HAP-1 (cell line): ENCODE data around the gene NRSN2.
A peak's percentile ranks its signal among the peaks of the same experiment; 100 is the strongest.
"Not testable (repeated sequence)": the region's sequence is repeated elsewhere in the genome, so short reads cannot be mapped to it uniquely, and the experiment has no call there.

Source experiments
- DNase-seq, 2 experiments: peaks; one replicate each; pipeline ENCODE4 v3.0.0-alpha.2; 2016 to 2020; ENCODE audit warnings: low spot score in 2 of 2
- H3K27me3 ChIP-seq: fragments of 250-450 bp; sonication (Bioruptor Pico); 2 replicates; pipeline ENCODE4 v1.5.1; 2020; ENCODE audit warnings: low read depth, mild to moderate bottlenecking, moderate library complexity
- H3K36me3 ChIP-seq: fragments of 250-450 bp; sonication (Bioruptor Pico); replicated peaks from 2 replicates; pipeline ENCODE4 v1.5.1; 2020; ENCODE audit warnings: mild to moderate bottlenecking
- H3K4me1 ChIP-seq: fragments of 250-450 bp; sonication (Bioruptor Pico); 2 replicates; pipeline ENCODE4 v1.5.1; 2020; ENCODE audit warnings: mild to moderate bottlenecking
- H3K4me3 ChIP-seq: fragments of 250-450 bp; sonication (Bioruptor Pico); 2 replicates; pipeline ENCODE4 v1.5.1; 2020; ENCODE audit warnings: mild to moderate bottlenecking, moderate library complexity
- H3K9me3 ChIP-seq: fragments of 250-450 bp; sonication (Bioruptor Pico); 2 replicates; pipeline ENCODE4 v1.5.1; 2020; ENCODE audit warnings: mild to moderate bottlenecking, moderate library complexity
- in situ Hi-C: fragments of 300-500 bp; cut with MboI; formaldehyde crosslinking; loops from 3 replicates; pipeline ENCODE4 v1.14.3; 2020; ENCODE audit warnings: low sequenced_read_pairs, inconsistent platforms, mixed read lengths

Gene NRSN2

DNA sequence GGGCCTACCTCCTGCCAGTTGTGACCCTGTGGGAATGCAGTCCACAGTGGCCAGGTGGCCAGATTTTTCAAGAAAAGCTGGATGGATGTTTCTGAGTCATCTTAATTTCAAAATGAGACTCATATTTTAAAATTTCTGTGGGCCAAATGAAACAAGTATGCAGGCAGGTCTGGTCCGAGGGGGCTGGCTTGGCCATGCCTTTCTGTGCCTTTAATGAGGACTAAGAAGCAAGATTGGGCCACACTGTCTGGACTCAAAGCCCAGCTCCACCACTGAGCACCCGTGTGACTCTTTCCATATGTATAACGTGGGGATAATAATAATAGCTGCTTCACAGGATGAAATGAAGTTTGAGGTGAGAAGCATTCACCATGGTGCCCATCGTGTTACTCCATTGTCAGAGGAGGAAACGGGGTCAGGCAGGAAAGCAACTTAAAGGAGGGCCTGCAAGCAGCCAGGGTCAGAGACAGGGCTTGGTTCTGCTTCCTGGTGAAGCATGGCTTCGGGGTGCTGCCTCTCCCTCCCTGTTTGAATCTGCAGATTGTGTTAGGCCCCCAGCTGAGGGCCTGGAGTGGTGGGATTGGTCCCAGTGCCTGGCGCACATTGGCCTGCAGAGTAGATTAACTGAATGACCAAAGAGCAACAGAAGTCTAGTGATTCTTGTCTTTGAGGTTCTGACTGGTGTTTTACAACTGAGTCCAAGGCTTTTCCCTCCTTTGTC is 17.8 kb upstream of the NRSN2 start:
- in situ Hi-C loops, result no loop called here
- H3K4me3 ChIP-seq, result peak overlapping the region; percentile 70; the same call in 1 of the 2 replicates
- no peaks in the 10 kb centered on the region for H3K27me3 ChIP-seq
- H3K9me3 ChIP-seq, result no peaks in the 10 kb centered on the region
- DNase-seq, result no peak
- H3K4me1 ChIP-seq, result no peaks in the 10 kb centered on the region; the same call in 1 of the 2 replicates
- H3K36me3 ChIP-seq, result peaks cover 17% of the 10 kb centered on the region

DNA sequence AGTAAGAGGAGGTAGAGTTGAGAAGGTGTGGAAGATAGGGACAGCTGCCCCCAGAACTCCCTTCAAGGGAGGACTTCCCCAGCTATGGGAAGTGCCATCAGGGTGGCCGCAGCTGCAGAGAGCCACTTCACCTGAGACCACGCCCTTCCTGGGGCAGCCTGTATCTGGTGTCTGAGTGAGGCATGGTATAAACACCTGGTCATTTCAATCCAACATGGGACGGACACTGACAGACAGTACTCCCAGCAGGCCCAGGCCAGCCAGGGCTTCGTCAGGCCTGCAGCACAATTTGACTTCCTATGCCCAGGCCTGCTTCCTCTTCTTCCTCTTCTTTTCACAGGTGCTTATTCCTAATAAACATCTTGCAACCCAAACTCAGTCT is 17.1 kb upstream of the NRSN2 start:
- Histone ChIP-seq H3K4me3 (no peak overlapping the region), H3K36me3 (peaks cover 17% of the 10 kb centered on the region), H3K27me3 (no peaks in the 10 kb centered on the region), H3K9me3 (no peaks in the 10 kb centered on the region), H3K4me1 (no peaks in the 10 kb centered on the region; the same call in 1 of the 2 replicates)
- in situ Hi-C loops, result no loop called here
- no peak for DNase-seq

DNA sequence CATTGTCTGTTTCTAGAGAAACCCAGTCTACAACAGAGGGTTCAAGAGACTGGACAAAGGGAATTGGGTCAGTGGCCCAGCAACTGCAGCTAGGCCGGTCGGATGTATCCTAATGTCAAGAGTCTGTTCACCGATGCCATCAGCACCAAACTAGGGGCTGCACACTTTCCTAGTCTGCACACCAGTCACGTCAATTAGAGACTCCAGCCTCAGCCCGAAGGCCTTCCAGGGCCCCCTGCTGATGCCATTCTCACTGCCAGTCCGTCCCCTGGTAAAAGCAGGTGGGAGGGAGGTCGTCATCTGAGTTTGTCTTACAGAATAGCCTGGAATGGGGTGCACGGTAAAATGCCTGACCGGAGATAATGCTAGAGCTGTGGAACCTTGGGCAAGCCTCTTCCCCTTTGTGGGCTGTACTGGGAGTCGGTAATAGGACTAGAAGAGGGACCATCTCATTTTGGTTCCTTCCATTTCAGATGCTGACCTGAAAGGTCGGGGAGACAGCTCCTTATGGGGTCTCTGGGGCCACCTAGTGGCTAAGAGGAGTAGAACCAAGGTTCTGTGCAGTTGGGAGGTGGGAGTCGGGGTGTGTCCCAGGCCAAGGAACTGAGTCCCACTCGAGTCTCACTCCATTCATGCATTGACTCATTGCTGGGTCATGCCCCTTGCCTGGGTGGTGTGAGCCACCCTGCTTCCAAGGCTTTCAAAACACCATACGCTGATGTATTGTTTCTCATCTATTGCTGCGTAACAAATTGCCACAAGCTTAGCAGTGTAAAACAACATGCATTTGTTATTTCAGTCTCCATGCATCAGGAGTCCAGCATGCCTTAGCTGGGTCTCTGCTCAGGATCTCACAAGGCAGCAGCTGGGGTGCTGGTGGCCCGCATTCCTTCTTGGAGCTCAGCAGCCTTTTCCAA is 16.4 kb upstream of the NRSN2 start:
- Histone ChIP-seq H3K4me3 (no peak overlapping the region), H3K36me3 (peaks cover 17% of the 10 kb centered on the region), H3K4me1 (no peaks in the 10 kb centered on the region; the same call in 1 of the 2 replicates), H3K9me3 (no peaks in the 10 kb centered on the region), H3K27me3 (no peaks in the 10 kb centered on the region)
- in situ Hi-C loops, result no loop called here
- DNase-seq, result peak; percentile 75 to 81

DNA sequence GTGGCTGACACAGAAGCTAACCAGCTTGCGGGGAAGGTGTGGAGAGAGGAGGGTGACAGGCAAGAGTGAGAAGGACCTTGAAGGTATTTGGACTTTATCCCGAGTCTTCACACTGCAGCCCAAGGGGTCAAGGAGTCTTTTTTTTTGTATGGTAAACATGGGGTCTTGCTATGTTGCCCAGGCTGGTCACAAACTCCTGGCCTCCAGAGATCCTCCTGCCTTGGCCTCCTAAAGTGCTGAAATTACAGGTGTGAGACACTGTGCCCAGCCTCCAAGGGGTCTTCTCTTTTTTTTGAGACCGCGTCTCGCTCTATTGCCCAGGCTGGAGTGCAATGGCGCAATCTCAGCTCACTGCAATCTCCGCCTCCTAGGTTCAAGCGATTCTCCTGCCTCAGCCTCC is 12.3 kb upstream of the NRSN2 start:
- H3K4me1 ChIP-seq, result no peaks in the 10 kb centered on the region
- H3K4me3 ChIP-seq, result no peak overlapping the region
- H3K27me3 ChIP-seq, result no peaks in the 10 kb centered on the region
- H3K36me3 ChIP-seq, result peaks cover 8% of the 10 kb centered on the region
- no peak for DNase-seq
- no peaks in the 10 kb centered on the region for H3K9me3 ChIP-seq
- in situ Hi-C loops, result no loop called here

DNA sequence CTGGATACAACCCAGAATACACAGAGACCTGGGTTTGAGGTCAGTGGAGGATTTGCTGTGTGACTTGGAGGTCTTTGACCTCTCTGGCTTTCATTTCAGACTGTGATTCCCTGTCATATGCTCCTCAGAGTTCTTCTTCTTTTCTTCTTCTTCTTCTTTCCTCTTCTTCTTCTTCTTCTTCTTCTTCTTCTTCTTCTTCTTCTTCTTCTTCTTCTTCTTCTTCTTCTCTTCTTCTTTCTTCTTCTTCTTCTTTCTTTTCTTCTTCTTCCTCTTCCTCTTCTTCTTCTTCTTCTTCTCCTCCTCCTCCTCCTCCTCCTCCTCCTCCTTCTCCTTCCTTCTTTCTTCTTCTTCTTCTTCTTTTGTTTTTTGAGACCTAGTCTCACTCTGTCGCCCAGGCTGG is 10.9 kb upstream of the NRSN2 start:
- H3K9me3 ChIP-seq, H3K4me3 ChIP-seq, DNase-seq, H3K36me3 ChIP-seq, H3K27me3 ChIP-seq, H3K4me1 ChIP-seq, in situ Hi-C loops: not testable (repeated sequence)

DNA sequence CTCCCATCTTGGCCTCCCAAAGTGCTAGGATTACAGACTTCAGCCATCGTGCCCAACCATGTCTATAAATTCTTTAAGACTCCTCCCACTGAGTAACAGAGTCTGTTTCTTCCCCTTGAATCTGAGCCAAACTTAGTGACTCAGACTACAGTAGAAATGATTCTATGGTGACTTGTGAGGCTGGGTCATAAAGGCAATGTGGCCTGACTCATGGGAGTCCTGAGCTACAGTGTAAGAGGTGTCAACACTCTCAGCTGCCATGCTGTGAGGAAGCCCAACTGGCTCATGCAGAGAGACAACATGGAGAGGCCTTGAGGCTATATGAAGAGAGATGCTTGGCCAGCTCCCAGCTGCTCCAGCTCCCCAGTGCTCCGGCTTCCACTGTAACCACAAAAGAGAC is 5.2 kb upstream of the NRSN2 start:
- DNase-seq, result no peak
- Histone ChIP-seq H3K27me3 (no peaks in the 10 kb centered on the region), H3K36me3 (peaks cover 9% of the 10 kb centered on the region), H3K4me1 (peaks cover 4% of the 10 kb centered on the region), H3K4me3 (no peak overlapping the region), H3K9me3 (no peaks in the 10 kb centered on the region)
- in situ Hi-C loops, result no loop called here

DNA sequence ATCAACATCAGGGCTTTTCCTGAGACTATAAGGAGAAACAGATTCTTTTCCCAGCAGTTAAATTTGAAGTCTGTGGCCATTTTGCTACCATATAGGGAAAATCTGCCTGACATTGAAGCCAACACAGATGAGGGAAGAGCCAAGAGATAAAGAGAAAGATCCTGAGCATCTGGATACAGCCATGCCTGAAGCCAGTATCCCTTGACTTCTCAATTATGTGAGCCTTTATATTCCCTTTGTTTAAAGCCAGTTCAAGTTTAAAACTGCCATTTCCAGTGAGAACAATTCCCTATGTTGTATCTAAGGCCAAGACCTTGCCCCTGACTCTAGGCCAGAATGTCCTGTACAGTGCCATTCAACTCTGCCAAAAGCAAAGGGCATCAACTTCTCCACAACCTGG is 3.8 kb upstream of the NRSN2 start:
- no peak overlapping the region for H3K4me3 ChIP-seq
- in situ Hi-C loops, result no loop called here
- no peaks in the 10 kb centered on the region for H3K27me3 ChIP-seq
- peaks cover 4% of the 10 kb centered on the region for H3K4me1 ChIP-seq
- peaks cover 9% of the 10 kb centered on the region for H3K36me3 ChIP-seq
- no peaks in the 10 kb centered on the region for H3K9me3 ChIP-seq
- DNase-seq, result no peak

DNA sequence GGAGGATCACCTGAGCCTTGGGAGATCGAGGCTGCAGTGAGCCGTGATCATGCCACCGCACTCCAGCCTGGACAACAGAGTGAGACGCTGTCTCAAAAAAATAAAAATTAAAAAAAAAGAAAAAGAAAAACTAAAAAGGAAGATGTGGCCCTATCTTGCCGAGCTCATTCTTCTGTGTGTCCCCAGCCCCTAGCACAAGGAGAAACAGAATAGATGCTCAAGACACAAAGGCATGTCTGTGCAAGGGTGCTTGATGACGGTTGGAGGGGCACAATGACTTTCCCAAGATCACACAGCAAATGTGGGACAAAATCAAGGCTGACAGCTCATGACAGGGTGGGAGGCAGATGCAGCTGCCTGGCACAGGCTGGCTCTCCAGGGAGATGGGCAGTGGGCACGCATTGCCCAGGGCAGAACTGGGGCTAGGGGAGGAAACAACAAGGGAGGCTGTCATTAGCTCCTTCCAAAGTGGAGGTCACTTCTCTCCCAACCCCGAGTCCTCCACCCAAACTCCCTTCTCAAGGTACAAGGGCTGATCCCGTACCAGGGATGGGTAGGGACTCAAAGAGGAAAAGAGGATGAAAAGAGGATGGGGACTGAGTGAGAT is 775 bp upstream of the NRSN2 start:
- peak overlapping the region; percentile 61 for H3K4me3 ChIP-seq
- no peaks in the 10 kb centered on the region for H3K9me3 ChIP-seq
- peaks cover 19% of the 10 kb centered on the region for H3K36me3 ChIP-seq
- DNase-seq, result no peak
- H3K4me1 ChIP-seq, result peaks cover 12% of the 10 kb centered on the region
- in situ Hi-C loops, result no loop called here
- no peaks in the 10 kb centered on the region for H3K27me3 ChIP-seq

DNA sequence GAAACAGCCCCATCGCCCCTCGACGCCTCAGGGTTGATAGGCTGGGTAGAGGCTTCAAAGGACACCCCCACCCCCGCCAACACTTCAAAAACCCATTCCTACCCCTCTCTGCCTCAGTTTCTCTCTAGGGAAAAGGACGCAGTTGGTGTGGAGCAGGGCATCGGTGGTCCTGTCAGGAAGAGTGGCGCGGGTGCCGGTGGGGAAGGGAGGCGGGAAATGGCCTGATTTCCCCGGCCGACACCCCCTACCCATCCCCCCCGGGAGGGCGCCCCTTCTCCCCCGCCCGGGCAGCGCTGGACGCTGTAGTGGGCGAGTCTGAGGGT is 367 bp downstream of the NRSN2 start:
- Histone ChIP-seq H3K36me3 (peaks cover 19% of the 10 kb centered on the region), H3K4me1 (peaks cover 12% of the 10 kb centered on the region), H3K27me3 (no peaks in the 10 kb centered on the region), H3K4me3 (peak overlapping the region; percentile 61), H3K9me3 (no peaks in the 10 kb centered on the region)
- in situ Hi-C loops, result no loop called here
- no peak for DNase-seq

DNA sequence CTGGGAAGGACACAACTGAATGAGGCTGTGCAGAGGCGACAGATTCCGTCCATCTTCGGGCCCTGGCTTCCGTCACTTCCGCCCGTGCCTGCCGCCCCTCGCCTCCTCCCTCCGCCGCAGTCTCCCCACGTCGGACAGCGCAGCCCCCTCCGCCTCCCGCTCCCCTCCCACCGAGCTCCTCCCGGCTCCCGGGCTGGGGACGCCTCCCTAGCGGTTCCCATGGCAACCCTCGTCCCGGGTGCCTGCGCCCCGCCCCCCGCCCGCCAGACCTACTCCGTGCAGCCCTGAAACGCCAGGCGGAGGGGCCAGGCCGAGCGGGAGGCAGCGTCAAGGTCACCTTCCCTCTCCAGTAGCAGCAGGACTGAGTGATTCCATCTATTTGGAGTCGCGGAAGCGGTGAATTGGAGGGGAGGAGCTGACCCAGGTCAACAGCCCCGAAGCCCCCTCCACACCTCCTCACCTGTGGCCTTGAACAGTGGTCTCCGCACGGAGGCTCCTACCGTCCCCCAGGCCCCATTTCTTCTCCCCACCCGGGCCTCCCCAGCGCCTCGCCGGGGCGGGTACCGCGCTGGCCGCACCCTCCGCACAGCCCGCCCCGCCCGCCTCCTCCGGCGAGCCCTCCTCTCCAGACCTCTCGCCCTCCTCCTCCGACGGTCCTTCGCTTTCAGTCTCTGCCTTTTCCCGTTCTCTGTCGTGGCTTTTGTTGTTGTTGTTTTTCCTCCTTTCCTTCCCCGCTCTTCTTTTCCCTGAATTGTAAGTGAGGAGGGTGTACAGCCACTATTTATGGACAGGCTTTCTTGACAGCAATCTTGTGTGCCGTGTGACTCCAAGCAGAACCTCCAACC is 951 bp downstream of the NRSN2 start:
- Histone ChIP-seq H3K4me3 (peak overlapping the region; percentile 61), H3K9me3 (no peaks in the 10 kb centered on the region), H3K36me3 (peaks cover 19% of the 10 kb centered on the region), H3K4me1 (peaks cover 12% of the 10 kb centered on the region), H3K27me3 (no peaks in the 10 kb centered on the region)
- peak; percentile 97 to 99 for DNase-seq
- in situ Hi-C loops, result no loop called here

DNA sequence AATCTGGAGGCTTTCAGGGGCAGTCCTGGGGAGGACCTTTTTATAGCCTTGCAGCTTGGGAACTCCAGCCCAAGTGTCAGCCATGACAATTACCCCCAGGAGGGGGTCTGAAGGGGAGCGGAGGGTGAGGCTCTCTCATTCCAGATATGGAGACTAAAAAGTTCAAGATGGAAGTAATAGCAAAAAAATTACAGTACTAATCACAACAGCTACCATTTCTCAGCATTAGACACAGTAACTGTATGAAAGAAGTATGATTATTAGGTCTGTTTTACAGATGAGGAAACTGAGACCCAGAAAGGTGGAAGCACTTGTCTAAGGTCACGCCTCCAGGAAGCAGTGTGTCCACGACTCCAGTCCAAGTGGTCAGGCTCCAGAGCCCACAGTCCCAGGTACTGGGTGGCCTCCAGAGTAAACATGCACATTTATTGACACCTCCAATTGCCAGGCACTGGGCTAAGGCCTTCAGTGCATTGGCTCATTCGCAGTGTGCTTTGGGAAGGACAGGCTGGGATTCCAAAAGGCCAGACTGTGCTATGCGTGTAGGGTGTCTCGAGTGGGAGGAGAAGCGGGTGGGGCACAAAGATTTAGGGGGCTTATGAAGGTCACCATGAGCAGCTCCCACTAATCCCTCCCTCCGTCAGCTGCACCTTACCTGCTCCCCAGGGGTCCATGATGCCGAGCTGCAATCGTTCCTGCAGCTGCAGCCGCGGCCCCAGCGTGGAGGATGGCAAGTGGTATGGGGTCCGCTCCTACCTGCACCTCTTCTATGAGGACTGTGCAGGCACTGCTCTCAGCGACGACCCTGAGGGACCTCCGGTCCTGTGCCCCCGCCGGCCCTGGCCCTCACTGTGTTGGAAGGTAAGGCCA is 2.3 kb downstream of the NRSN2 start:
- DNase-seq, result no peak
- H3K4me1 ChIP-seq, result peaks cover 12% of the 10 kb centered on the region
- H3K4me3 ChIP-seq, result no peak overlapping the region
- H3K9me3 ChIP-seq, result no peaks in the 10 kb centered on the region
- H3K27me3 ChIP-seq, result no peaks in the 10 kb centered on the region
- in situ Hi-C loops, result no loop called here
- H3K36me3 ChIP-seq, result peaks cover 19% of the 10 kb centered on the region

DNA sequence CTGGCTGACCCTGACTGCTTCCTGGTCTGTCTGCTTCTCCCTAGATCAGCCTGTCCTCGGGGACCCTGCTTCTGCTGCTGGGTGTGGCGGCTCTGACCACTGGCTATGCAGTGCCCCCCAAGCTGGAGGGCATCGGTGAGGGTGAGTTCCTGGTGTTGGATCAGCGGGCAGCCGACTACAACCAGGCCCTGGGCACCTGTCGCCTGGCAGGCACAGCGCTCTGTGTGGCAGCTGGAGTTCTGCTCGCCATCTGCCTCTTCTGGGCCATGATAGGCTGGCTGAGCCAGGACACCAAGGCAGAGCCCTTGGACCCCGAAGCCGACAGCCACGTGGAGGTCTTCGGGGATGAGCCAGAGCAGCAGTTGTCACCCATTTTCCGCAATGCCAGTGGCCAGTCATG is 6.3 kb downstream of the NRSN2 start:
- in situ Hi-C loops, result loop anchor here (5.0 to 10.0 kb wide), 3 partner anchors 119 to 382 kb away; partner anchors contain the start of gene SRXN1

More for the DNA sequence above, 6.3 kb downstream of the NRSN2 start:
- Histone ChIP-seq H3K36me3 (peaks cover 11% of the 10 kb centered on the region), H3K4me3 (no peak overlapping the region), H3K4me1 (peaks cover 8% of the 10 kb centered on the region), H3K27me3 (no peaks in the 10 kb centered on the region), H3K9me3 (no peaks in the 10 kb centered on the region)
- no peak for DNase-seq
